K562 (cell line): ENCODE results near the gene ACSM2B. TPM values are rescaled to one million over a fixed set of nuclear protein-coding genes. Genes with fewer than 3 reads are reported as not detected.

Experiments used
- polyA plus RNA-seq, 8 experiments: library from polyadenylated mRNA; depleted of rRNA in 4 of 8; stranded (reverse) in 5 of 8; unstranded in 3 of 8; fragments of >200 nt; fragmentation: Nextera tagmentation in 2 of 8; fragmentation: Illumina TruSeq in 1 of 8; extraction: Ambion mirVana in 2 of 8; extraction: Trizol in 1 of 8; gene quantifications; 2 replicates each; pipeline versions ENCODE4 v1.2.1 to v1.2.3, GENCODE V29; 2011 to 2014; ENCODE audit warnings: inconsistent platforms in 1 of 8, missing spikeins in 1 of 8
- small RNA-seq: library from RNA; depleted of rRNA; stranded (forward); fragments of <200 nt; gene quantifications from one replicate; pipeline ENCODE3, GENCODE V24; 2014
- total RNA-seq, 7 experiments: library from RNA; depleted of rRNA in 6 of 7; stranded (reverse); fragments of >200 nt in 6 of 7; fragmentation: Illumina TruSeq in 2 of 7; extraction: Trizol in 2 of 7; gene quantifications; 2 replicates each; pipeline versions ENCODE4 v1.2.1 to v1.2.3, GENCODE V29; 2011 to 2021; ENCODE audit warnings: low replicate concordance in 1 of 7

Gene ACSM2B
- total and polyA plus RNA-seq, 9 of the 15 experiments (the other 6 are each of a cell fraction or from before 2014, with no cell fraction given), result 0.06 to 0.69 (median 0.55) TPM; not detected in 3

Small RNA genes lying within 50 kb of the gene (small RNA-seq; reads per million reads assigned to genes)
- gene AC141273.3, result not detected

Other genes with a start within 250 kb of the ACSM2B start
Only the 7 nearest of the 10 such genes appear.
- not detected in 2 replicates for gene UMOD, start 223.7 kb downstream of the ACSM2B start, total RNA-seq (2014; rRNA removed)
- not detected in 2 replicates for gene UMOD, start 223.7 kb downstream of the ACSM2B start, total RNA-seq (2014; rRNA removed; fragmentation: Illumina TruSeq; extraction: Trizol)
- not detected in 2 replicates for gene UMOD, start 223.7 kb downstream of the ACSM2B start, total RNA-seq (2015; rRNA removed; fragmentation: Illumina TruSeq; extraction: Trizol)
- not detected in 2 replicates for gene UMOD, start 223.7 kb downstream of the ACSM2B start, total RNA-seq (2021)
- gene UMOD, start 223.7 kb downstream of the ACSM2B start, polyA plus RNA-seq (2011; rRNA removed), result not detected in 2 replicates
- not detected in 2 replicates for gene UMOD, start 223.7 kb downstream of the ACSM2B start, polyA plus RNA-seq (2014; fragmentation: Illumina TruSeq; extraction: Trizol)
- gene UMOD, start 223.7 kb downstream of the ACSM2B start, polyA plus RNA-seq (2014; fragmentation: Nextera tagmentation; extraction: Ambion mirVana), result not detected
- not detected in 2 replicates for gene UMOD, start 223.7 kb downstream of the ACSM2B start, polyA plus RNA-seq (2014; rRNA removed)
- not detected in 2 replicates for gene PDILT, start 171.6 kb downstream of the ACSM2B start, total RNA-seq (2014; rRNA removed)
- not detected in 2 replicates for gene PDILT, start 171.6 kb downstream of the ACSM2B start, total RNA-seq (2014; rRNA removed; fragmentation: Illumina TruSeq; extraction: Trizol)
- not detected in 2 replicates for gene PDILT, start 171.6 kb downstream of the ACSM2B start, total RNA-seq (2015; rRNA removed; fragmentation: Illumina TruSeq; extraction: Trizol)
- gene PDILT, start 171.6 kb downstream of the ACSM2B start, total RNA-seq (2021), result not detected in 2 replicates
- gene PDILT, start 171.6 kb downstream of the ACSM2B start, polyA plus RNA-seq (2011; rRNA removed), result not detected in 2 replicates
- not detected in 2 replicates for gene PDILT, start 171.6 kb downstream of the ACSM2B start, polyA plus RNA-seq (2014; fragmentation: Illumina TruSeq; extraction: Trizol)
- gene PDILT, start 171.6 kb downstream of the ACSM2B start, polyA plus RNA-seq (2014; fragmentation: Nextera tagmentation; extraction: Ambion mirVana), result not detected
- not detected in 2 replicates for gene PDILT, start 171.6 kb downstream of the ACSM2B start, polyA plus RNA-seq (2014; rRNA removed)
- not detected in 2 replicates for gene ACSM5, start 166.8 kb downstream of the ACSM2B start, total RNA-seq (2014; rRNA removed)
- not detected in 2 replicates for gene ACSM5, start 166.8 kb downstream of the ACSM2B start, total RNA-seq (2014; rRNA removed; fragmentation: Illumina TruSeq; extraction: Trizol)
- gene ACSM5, start 166.8 kb downstream of the ACSM2B start, total RNA-seq (2015; rRNA removed; fragmentation: Illumina TruSeq; extraction: Trizol), result not detected in 2 replicates
- not detected in 2 replicates for gene ACSM5, start 166.8 kb downstream of the ACSM2B start, total RNA-seq (2021)
- not detected in 2 replicates for gene ACSM5, start 166.8 kb downstream of the ACSM2B start, polyA plus RNA-seq (2011; rRNA removed)
- gene ACSM5, start 166.8 kb downstream of the ACSM2B start, polyA plus RNA-seq (2014; fragmentation: Illumina TruSeq; extraction: Trizol), result not detected in 2 replicates
- not detected for gene ACSM5, start 166.8 kb downstream of the ACSM2B start, polyA plus RNA-seq (2014; fragmentation: Nextera tagmentation; extraction: Ambion mirVana)
- not detected in 2 replicates for gene ACSM5, start 166.8 kb downstream of the ACSM2B start, polyA plus RNA-seq (2014; rRNA removed)
- not detected in 2 replicates for gene ACSM2A, start 124.8 kb downstream of the ACSM2B start, total RNA-seq (2014; rRNA removed)
- gene ACSM2A, start 124.8 kb downstream of the ACSM2B start, total RNA-seq (2014; rRNA removed; fragmentation: Illumina TruSeq; extraction: Trizol), result not detected in 2 replicates
- gene ACSM2A, start 124.8 kb downstream of the ACSM2B start, total RNA-seq (2015; rRNA removed; fragmentation: Illumina TruSeq; extraction: Trizol), result not detected in 2 replicates
- gene ACSM2A, start 124.8 kb downstream of the ACSM2B start, total RNA-seq (2021), result 0.09 and 0.13 TPM in 2 replicates
- not detected in 2 replicates for gene ACSM2A, start 124.8 kb downstream of the ACSM2B start, polyA plus RNA-seq (2011; rRNA removed)
- gene ACSM2A, start 124.8 kb downstream of the ACSM2B start, polyA plus RNA-seq (2014; fragmentation: Illumina TruSeq; extraction: Trizol), result not detected in 2 replicates
- not detected for gene ACSM2A, start 124.8 kb downstream of the ACSM2B start, polyA plus RNA-seq (2014; fragmentation: Nextera tagmentation; extraction: Ambion mirVana)
- not detected in 2 replicates for gene ACSM2A, start 124.8 kb downstream of the ACSM2B start, polyA plus RNA-seq (2014; rRNA removed)
- gene ACSM1, start 121.3 kb upstream of the ACSM2B start, total RNA-seq (2014; rRNA removed), result 0.09 and 0.37 TPM in 2 replicates
- 0.25 and 0.29 TPM in 2 replicates for gene ACSM1, start 121.3 kb upstream of the ACSM2B start, total RNA-seq (2014; rRNA removed; fragmentation: Illumina TruSeq; extraction: Trizol)
- 0.18 TPM in 1 of 2 replicates, not detected in the other for gene ACSM1, start 121.3 kb upstream of the ACSM2B start, total RNA-seq (2015; rRNA removed; fragmentation: Illumina TruSeq; extraction: Trizol)
- gene ACSM1, start 121.3 kb upstream of the ACSM2B start, total RNA-seq (2021), result 0.20 and 0.24 TPM in 2 replicates
- 0.50 and 1.9 TPM in 2 replicates for gene ACSM1, start 121.3 kb upstream of the ACSM2B start, polyA plus RNA-seq (2011; rRNA removed)
- gene ACSM1, start 121.3 kb upstream of the ACSM2B start, polyA plus RNA-seq (2014; fragmentation: Illumina TruSeq; extraction: Trizol), result 0.15 and 0.28 TPM in 2 replicates
- under 1 TPM; 0.08 to 0.23 TPM for gene ACSM1, start 121.3 kb upstream of the ACSM2B start, polyA plus RNA-seq (2014; fragmentation: Nextera tagmentation; extraction: Ambion mirVana)
- gene ACSM1, start 121.3 kb upstream of the ACSM2B start, polyA plus RNA-seq (2014; rRNA removed), result 0.11 and 0.16 TPM in 2 replicates
- gene THUMPD1, start 165.5 kb upstream of the ACSM2B start, total RNA-seq (2014; rRNA removed), result 64.0 and 89.4 TPM in 2 replicates
- 77.5 and 94.0 TPM in 2 replicates for gene THUMPD1, start 165.5 kb upstream of the ACSM2B start, total RNA-seq (2014; rRNA removed; fragmentation: Illumina TruSeq; extraction: Trizol)
- gene THUMPD1, start 165.5 kb upstream of the ACSM2B start, total RNA-seq (2015; rRNA removed; fragmentation: Illumina TruSeq; extraction: Trizol), result 92.6 and 101 TPM in 2 replicates
- 53.6 and 56.8 TPM in 2 replicates for gene THUMPD1, start 165.5 kb upstream of the ACSM2B start, total RNA-seq (2021)
- 42.2 and 42.7 TPM in 2 replicates for gene THUMPD1, start 165.5 kb upstream of the ACSM2B start, polyA plus RNA-seq (2011; rRNA removed)
- gene THUMPD1, start 165.5 kb upstream of the ACSM2B start, polyA plus RNA-seq (2014; fragmentation: Illumina TruSeq; extraction: Trizol), result 54.0 and 57.4 TPM in 2 replicates
- gene THUMPD1, start 165.5 kb upstream of the ACSM2B start, polyA plus RNA-seq (2014; fragmentation: Nextera tagmentation; extraction: Ambion mirVana), result 10 to 100 TPM; 37.8 to 41.0 TPM
- 53.3 and 54.8 TPM in 2 replicates for gene THUMPD1, start 165.5 kb upstream of the ACSM2B start, polyA plus RNA-seq (2014; rRNA removed)
- gene ACSM3, start 187.6 kb upstream of the ACSM2B start, total RNA-seq (2014; rRNA removed), result 97.2 and 112 TPM in 2 replicates
- gene ACSM3, start 187.6 kb upstream of the ACSM2B start, total RNA-seq (2014; rRNA removed; fragmentation: Illumina TruSeq; extraction: Trizol), result 182 and 199 TPM in 2 replicates
- 392 and 420 TPM in 2 replicates for gene ACSM3, start 187.6 kb upstream of the ACSM2B start, total RNA-seq (2015; rRNA removed; fragmentation: Illumina TruSeq; extraction: Trizol)
- gene ACSM3, start 187.6 kb upstream of the ACSM2B start, total RNA-seq (2021), result 128 and 134 TPM in 2 replicates
- 146 and 714 TPM in 2 replicates for gene ACSM3, start 187.6 kb upstream of the ACSM2B start, polyA plus RNA-seq (2011; rRNA removed)
- 167 and 204 TPM in 2 replicates for gene ACSM3, start 187.6 kb upstream of the ACSM2B start, polyA plus RNA-seq (2014; fragmentation: Illumina TruSeq; extraction: Trizol)
- gene ACSM3, start 187.6 kb upstream of the ACSM2B start, polyA plus RNA-seq (2014; fragmentation: Nextera tagmentation; extraction: Ambion mirVana), result 100 to 1,000 TPM; 198 to 259 TPM
- 144 and 177 TPM in 2 replicates for gene ACSM3, start 187.6 kb upstream of the ACSM2B start, polyA plus RNA-seq (2014; rRNA removed)